Panc1 (cell line): ENCODE data around the gene ALPP. TPM values are rescaled to one million over a fixed set of nuclear protein-coding genes. Genes with fewer than 3 reads are reported as not detected.

ENCODE experiments used
- ATAC-seq: fragments of 200-7000 bp; cut with Tn5 transposase; 2 replicates; pipeline ENCODE4 v1.9.1; 2020; ENCODE audit warnings: mild to moderate bottlenecking, moderate library complexity
- BruUV-seq: library from RNA; stranded (reverse); fragments of 400-500 nt; replicated peaks from 2 replicates; lab custom pipeline; 2021; lab: Mats Ljungman, UMichigan
- CTCF ChIA-PET: fragments of 300-600 bp; sonication (Branson Sonifier 250); formaldehyde crosslinking; loops from one replicate; lab custom pipeline; 2022; ENCODE audit warnings: antibody characterized with exemption; lab: Charles Lee
- POLR2A ChIA-PET: fragments of 300-600 bp; sonication (Branson Sonifier 250); formaldehyde crosslinking; loops from one replicate; lab custom pipeline; 2022; ENCODE audit warnings: antibody characterized with exemption; lab: Charles Lee
- DNase-seq: peaks from one replicate; pipeline ENCODE4 v3.0.0-alpha.2; 2010; ENCODE audit warnings: low read depth, low spot score
- H3K27ac ChIP-seq: 2 replicates; pipeline ENCODE4 v1.5.1; 2011; ENCODE audit warnings: mild to moderate bottlenecking, low read length, inconsistent platforms
- H3K27me3 ChIP-seq: fragments of 200-500 bp; sonication (Bioruptor generic); 2 replicates; pipeline ENCODE4 v1.6.0; 2014; ENCODE audit warnings: low read length, inconsistent platforms; ENCODE audit not compliant: control insufficient read depth, insufficient read depth
- H3K36me3 ChIP-seq: fragments of 200-500 bp; sonication (Bioruptor generic); 2 replicates; pipeline ENCODE4 v1.5.1; 2014; ENCODE audit warnings: inconsistent platforms, mild to moderate bottlenecking, low read length, moderate library complexity; ENCODE audit not compliant: control insufficient read depth, insufficient read depth
- H3K4me1 ChIP-seq: 2 replicates; pipeline ENCODE4 v1.5.1; 2011; ENCODE audit warnings: inconsistent platforms, mild to moderate bottlenecking, low read length, moderate library complexity; ENCODE audit not compliant: control insufficient read depth, insufficient read depth
- H3K4me3 ChIP-seq, 2 experiments: 2 replicates each; pipeline ENCODE4 v1.5.1; 2011 to 2012; ENCODE audit warnings: low read depth in 2 of 2, low read length in 2 of 2, mild to moderate bottlenecking in 2 of 2, inconsistent platforms in 1 of 2, moderate library complexity in 1 of 2
- H3K9me3 ChIP-seq: fragments of 200-500 bp; sonication (Bioruptor generic); 2 replicates; pipeline ENCODE4 v1.5.1; 2014; ENCODE audit warnings: low read depth, mild to moderate bottlenecking, inconsistent platforms, low read length, moderate library complexity; ENCODE audit not compliant: control insufficient read depth, insufficient read depth
- POLR2AphosphoS5 ChIP-seq: IDR thresholded peaks from 2 replicates; pipeline ENCODE4 v1.6.1; 2012; ENCODE audit warnings: mild to moderate bottlenecking, low read depth, low read length, moderate library complexity
- SIN3A ChIP-seq: IDR thresholded peaks from 2 replicates; pipeline ENCODE4 v1.6.1; 2012; ENCODE audit warnings: low read depth, mild to moderate bottlenecking, low read length, moderate library complexity, borderline replicate concordance; ENCODE audit not compliant: insufficient read depth
- TCF7L2 ChIP-seq: IDR thresholded peaks from 2 replicates; pipeline ENCODE4 v1.6.1; 2011; ENCODE audit warnings: mild to moderate bottlenecking, low read depth, low read length, inconsistent platforms
- in situ Hi-C: cut with HindIII; loops from 2 replicates; pipeline ENCODE4 v1.10.0; 2016; ENCODE audit warnings: low sequenced_read_pairs, low pct_unique_long_range_greater_than_20kb
- intact Hi-C: fragments of 100-400 bp; cut with micrococcal nuclease; formaldehyde crosslinking; loops from one replicate; pipeline ENCODE4 v1.10.0; 2022; ENCODE audit not compliant: unreplicated experiment
- total RNA-seq: library from RNA; stranded (reverse); gene quantifications from one replicate; pipeline ENCODE4 v1.2.1, GENCODE V29; 2021; ENCODE audit not compliant: unreplicated experiment
- TF ChIP-seq, protein P1 (sequence below), 2 experiments: IDR thresholded peaks; 2 replicates each; pipeline ENCODE4 v1.6.1; 2011 to 2012; ENCODE audit warnings: low read depth in 2 of 2, control low read depth in 1 of 2, low read length in 1 of 2, mild to moderate bottlenecking in 1 of 2, moderate library complexity in 1 of 2; ENCODE audit not compliant: insufficient read depth in 1 of 2
- TF ChIP-seq, protein P2 (sequence below): fragments of 450-650 bp; IDR thresholded peaks from 2 replicates; pipeline ENCODE4 v1.5.1; 2017; ENCODE audit warnings: mild to moderate bottlenecking

ALPP gene
- total RNA-seq, 1 experiment from 2014 or later: 7.3 TPM

DNA sequence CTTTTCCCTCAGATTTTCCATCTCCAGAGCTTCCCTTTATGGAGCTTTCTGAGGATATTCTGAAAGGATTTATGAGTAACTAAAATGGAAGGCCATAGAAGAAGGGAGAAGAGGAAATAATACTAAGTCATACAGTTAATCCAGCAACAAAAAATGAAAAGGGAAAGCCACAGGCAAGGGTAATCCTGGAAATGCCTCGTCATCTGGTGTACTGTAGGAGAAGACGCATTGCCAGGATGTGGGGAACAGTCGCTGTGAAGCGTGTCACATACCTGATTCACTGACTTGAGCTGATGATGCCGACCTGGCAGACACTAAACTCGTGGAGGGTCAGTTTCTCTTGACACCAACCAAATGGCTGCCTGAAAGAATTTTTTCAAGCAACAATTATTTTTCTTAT lies 34.7 kb upstream of the ALPP start:
- H3K9me3 ChIP-seq: no peaks in the 10 kb centered on the region
- ATAC-seq: no peak
- H3K27ac ChIP-seq: no peak overlapping the region
- ChIA-PET POLR2A (no interaction called here), CTCF (no interaction called here)
- TF ChIP-seq TCF7L2 (no peak), SIN3A (no peak), POLR2AphosphoS5 (no peak)
- TF ChIP-seq, protein P1, sequence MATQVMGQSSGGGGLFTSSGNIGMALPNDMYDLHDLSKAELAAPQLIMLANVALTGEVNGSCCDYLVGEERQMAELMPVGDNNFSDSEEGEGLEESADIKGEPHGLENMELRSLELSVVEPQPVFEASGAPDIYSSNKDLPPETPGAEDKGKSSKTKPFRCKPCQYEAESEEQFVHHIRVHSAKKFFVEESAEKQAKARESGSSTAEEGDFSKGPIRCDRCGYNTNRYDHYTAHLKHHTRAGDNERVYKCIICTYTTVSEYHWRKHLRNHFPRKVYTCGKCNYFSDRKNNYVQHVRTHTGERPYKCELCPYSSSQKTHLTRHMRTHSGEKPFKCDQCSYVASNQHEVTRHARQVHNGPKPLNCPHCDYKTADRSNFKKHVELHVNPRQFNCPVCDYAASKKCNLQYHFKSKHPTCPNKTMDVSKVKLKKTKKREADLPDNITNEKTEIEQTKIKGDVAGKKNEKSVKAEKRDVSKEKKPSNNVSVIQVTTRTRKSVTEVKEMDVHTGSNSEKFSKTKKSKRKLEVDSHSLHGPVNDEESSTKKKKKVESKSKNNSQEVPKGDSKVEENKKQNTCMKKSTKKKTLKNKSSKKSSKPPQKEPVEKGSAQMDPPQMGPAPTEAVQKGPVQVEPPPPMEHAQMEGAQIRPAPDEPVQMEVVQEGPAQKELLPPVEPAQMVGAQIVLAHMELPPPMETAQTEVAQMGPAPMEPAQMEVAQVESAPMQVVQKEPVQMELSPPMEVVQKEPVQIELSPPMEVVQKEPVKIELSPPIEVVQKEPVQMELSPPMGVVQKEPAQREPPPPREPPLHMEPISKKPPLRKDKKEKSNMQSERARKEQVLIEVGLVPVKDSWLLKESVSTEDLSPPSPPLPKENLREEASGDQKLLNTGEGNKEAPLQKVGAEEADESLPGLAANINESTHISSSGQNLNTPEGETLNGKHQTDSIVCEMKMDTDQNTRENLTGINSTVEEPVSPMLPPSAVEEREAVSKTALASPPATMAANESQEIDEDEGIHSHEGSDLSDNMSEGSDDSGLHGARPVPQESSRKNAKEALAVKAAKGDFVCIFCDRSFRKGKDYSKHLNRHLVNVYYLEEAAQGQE (IDR thresholded peaks at IDR 0.05; ENCODE audit: insufficient read depth in 1 of 2, low read depth in 2 of 2, low read length in 1 of 2): no peak
- TF ChIP-seq, protein P2, sequence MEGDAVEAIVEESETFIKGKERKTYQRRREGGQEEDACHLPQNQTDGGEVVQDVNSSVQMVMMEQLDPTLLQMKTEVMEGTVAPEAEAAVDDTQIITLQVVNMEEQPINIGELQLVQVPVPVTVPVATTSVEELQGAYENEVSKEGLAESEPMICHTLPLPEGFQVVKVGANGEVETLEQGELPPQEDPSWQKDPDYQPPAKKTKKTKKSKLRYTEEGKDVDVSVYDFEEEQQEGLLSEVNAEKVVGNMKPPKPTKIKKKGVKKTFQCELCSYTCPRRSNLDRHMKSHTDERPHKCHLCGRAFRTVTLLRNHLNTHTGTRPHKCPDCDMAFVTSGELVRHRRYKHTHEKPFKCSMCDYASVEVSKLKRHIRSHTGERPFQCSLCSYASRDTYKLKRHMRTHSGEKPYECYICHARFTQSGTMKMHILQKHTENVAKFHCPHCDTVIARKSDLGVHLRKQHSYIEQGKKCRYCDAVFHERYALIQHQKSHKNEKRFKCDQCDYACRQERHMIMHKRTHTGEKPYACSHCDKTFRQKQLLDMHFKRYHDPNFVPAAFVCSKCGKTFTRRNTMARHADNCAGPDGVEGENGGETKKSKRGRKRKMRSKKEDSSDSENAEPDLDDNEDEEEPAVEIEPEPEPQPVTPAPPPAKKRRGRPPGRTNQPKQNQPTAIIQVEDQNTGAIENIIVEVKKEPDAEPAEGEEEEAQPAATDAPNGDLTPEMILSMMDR: no peak
- H3K4me3 ChIP-seq: no peak overlapping the region
- no peaks in the 10 kb centered on the region for H3K27me3 ChIP-seq
- no peak for DNase-seq
- no peaks in the 10 kb centered on the region for H3K36me3 ChIP-seq
- intact Hi-C loops (loop anchor here (10.0 kb wide), 1 partner anchor 181 kb away; the partner anchor contains the start of genes CHRND and PRSS56), in situ Hi-C loops (no loop called here)
- no peaks in the 10 kb centered on the region; the same call in 1 of the 2 replicates for H3K4me1 ChIP-seq
- BruUV-seq: no TSS peak

DNA sequence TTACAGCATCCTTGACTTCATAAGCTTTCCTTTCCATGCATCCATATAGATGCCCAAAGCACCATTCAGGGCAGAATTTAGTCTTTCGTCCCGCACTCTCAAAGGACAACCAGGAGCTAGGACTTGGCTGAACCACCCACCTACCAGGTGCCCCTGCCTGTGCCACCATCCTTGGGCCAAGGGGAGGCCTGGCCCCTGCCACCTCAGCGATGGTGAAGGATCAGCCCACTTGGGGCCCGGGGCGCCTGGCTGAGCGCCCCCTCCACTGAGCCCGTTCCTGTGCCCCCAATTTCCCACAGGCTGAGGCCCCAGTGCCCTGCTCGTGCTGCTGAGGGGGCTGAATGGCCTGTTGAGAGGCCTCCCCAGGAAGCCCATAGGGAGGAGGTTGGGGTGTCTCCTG lies 33.3 kb upstream of the ALPP start:
- DNase-seq (no peak), ATAC-seq (no peak)
- ChIA-PET CTCF (no interaction called here), POLR2A (no interaction called here)
- no peaks in the 10 kb centered on the region; the same call in 1 of the 2 replicates for H3K4me1 ChIP-seq
- no peak overlapping the region for H3K27ac ChIP-seq
- TF ChIP-seq SIN3A (no peak), POLR2AphosphoS5 (no peak), TCF7L2 (no peak)
- TF ChIP-seq, protein P1 (IDR thresholded peaks at IDR 0.05; ENCODE audit: insufficient read depth in 1 of 2, low read depth in 2 of 2, low read length in 1 of 2): no peak
- TF ChIP-seq, protein P2: no peak
- H3K9me3 ChIP-seq: no peaks in the 10 kb centered on the region
- H3K27me3 ChIP-seq: no peaks in the 10 kb centered on the region
- intact Hi-C loops (loop anchor here (10.0 kb wide), 1 partner anchor 180 kb away; the partner anchor contains the start of genes CHRND and PRSS56), in situ Hi-C loops (no loop called here)
- no peak overlapping the region for H3K4me3 ChIP-seq
- BruUV-seq: no TSS peak
- no peaks in the 10 kb centered on the region for H3K36me3 ChIP-seq
